ENCODE measurements around the gene CD9. TPM values are rescaled to one million over a fixed set of nuclear protein-coding genes. Genes with fewer than 3 reads are reported as not detected.
"Not testable (repeated sequence)": the region's sequence is repeated elsewhere in the genome, so short reads cannot be mapped to it uniquely, and the experiment has no call there.

CD9 gene
- total RNA-seq, 1 donor from 2014 or later = 241 TPM

GRCh38 chr12:6185961-6186827 lies 14.0 kb upstream of the CD9 start:
- DNase-seq (ENCODE audit: low read depth) = no peak
- TF ChIP-seq CTCF (IDR thresholded peaks at IDR 0.05; ENCODE audit: insufficient read depth, low read length, poor library complexity, severe bottlenecking) = no peak

GRCh38 chr12:6187948-6188793 lies 12.0 kb upstream of the CD9 start:
- TF ChIP-seq CTCF (IDR thresholded peaks at IDR 0.05; ENCODE audit: insufficient read depth, low read length, poor library complexity, severe bottlenecking) = no peak
- H3K4me3 ChIP-seq (ENCODE audit: low read depth, low read length) = no peak overlapping the region
- H3K36me3 ChIP-seq (ENCODE audit: control insufficient read depth, insufficient read depth, low read length) = no peaks in the 10 kb centered on the region
- DNase-seq (ENCODE audit: low read depth) = no peak
- no peaks in the 10 kb centered on the region for H3K27me3 ChIP-seq (ENCODE audit: control insufficient read depth, insufficient read depth, low read length)

More at GRCh38 chr12:6185961-6186827, 14.0 kb upstream of the CD9 start:
- Histone ChIP-seq H3K4me3 (ENCODE audit: low read depth, low read length) (no peak overlapping the region), H3K36me3 (ENCODE audit: control insufficient read depth, insufficient read depth, low read length) (no peaks in the 10 kb centered on the region), H3K27me3 (ENCODE audit: control insufficient read depth, insufficient read depth, low read length) (no peaks in the 10 kb centered on the region)

- Histone ChIP-seq H3K36me3 (ENCODE audit: control insufficient read depth, insufficient read depth, low read length) (no peaks in the 10 kb centered on the region), H3K4me3 (ENCODE audit: low read depth, low read length) (no peak overlapping the region), H3K27me3 (ENCODE audit: control insufficient read depth, insufficient read depth, low read length) (no peaks in the 10 kb centered on the region)
- TF ChIP-seq CTCF (IDR thresholded peaks at IDR 0.05; ENCODE audit: insufficient read depth, low read length, poor library complexity, severe bottlenecking) = no peak
- no peak for DNase-seq (ENCODE audit: low read depth)
Measured at GRCh38 chr12:6189028-6189427, 11.2 kb upstream of the CD9 start.

- not testable (repeated sequence) for H3K27me3 ChIP-seq (ENCODE audit: control insufficient read depth, insufficient read depth, low read length); H3K36me3 ChIP-seq (ENCODE audit: control insufficient read depth, insufficient read depth, low read length); H3K4me3 ChIP-seq (ENCODE audit: low read depth, low read length); DNase-seq (ENCODE audit: low read depth)
Measured at GRCh38 chr12:6189952-6190598, 10.1 kb upstream of the CD9 start.

GRCh38 chr12:6190767-6191530 lies 9.3 kb upstream of the CD9 start:
- not testable (repeated sequence) for H3K27me3 ChIP-seq (ENCODE audit: control insufficient read depth, insufficient read depth, low read length); DNase-seq (ENCODE audit: low read depth); H3K36me3 ChIP-seq (ENCODE audit: control insufficient read depth, insufficient read depth, low read length); H3K4me3 ChIP-seq (ENCODE audit: low read depth, low read length)

GRCh38 chr12:6192604-6193380 lies 7.4 kb upstream of the CD9 start:
- H3K4me3 ChIP-seq (ENCODE audit: low read depth, low read length) = no peak overlapping the region
- H3K36me3 ChIP-seq (ENCODE audit: control insufficient read depth, insufficient read depth, low read length) = no peaks in the 10 kb centered on the region
- TF ChIP-seq CTCF (IDR thresholded peaks at IDR 0.05; ENCODE audit: insufficient read depth, low read length, poor library complexity, severe bottlenecking) = no peak
- H3K27me3 ChIP-seq (ENCODE audit: control insufficient read depth, insufficient read depth, low read length) = no peaks in the 10 kb centered on the region
- DNase-seq (ENCODE audit: low read depth) = no peak
